ENCODE measurements around the gene OR51A4.
A peak's percentile ranks its signal among the peaks of the same experiment; 100 is the strongest.
"Not testable (repeated sequence)": the region's sequence is repeated elsewhere in the genome, so short reads cannot be mapped to it uniquely, and the experiment has no call there.

OR51A4 gene, protein sequence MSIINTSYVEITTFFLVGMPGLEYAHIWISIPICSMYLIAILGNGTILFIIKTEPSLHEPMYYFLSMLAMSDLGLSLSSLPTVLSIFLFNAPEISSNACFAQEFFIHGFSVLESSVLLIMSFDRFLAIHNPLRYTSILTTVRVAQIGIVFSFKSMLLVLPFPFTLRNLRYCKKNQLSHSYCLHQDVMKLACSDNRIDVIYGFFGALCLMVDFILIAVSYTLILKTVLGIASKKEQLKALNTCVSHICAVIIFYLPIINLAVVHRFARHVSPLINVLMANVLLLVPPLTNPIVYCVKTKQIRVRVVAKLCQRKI

GRCh38 chr11:4947505-4947904 is at the start of gene OR51A4:
Gene OR51A4 (minus strand): TSS chr11:4947605. CDS start chr11:4947100, 505 bp downstream.
- DNase-seq (ENCODE audit: low spot score): no peak

DNA sequence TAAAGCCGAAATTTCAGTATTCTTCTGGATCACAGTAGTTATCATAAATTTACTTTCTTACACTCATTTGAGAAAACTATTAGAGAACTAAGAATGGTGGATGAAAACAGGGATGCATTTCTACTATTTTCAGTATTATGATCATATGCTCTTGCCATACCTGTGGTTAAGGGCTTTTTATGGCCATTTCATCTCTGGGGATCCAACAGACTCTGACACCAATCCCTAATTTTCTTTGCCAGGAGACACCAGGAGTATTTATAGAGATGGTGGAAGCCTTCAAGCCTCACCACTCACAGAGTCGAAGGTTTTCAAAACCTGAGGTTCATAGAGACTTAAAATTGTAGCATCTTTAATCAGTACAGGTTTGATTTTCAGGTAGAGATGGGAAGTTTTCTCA is 47.1 kb upstream of the OR51A4 start, which contains the start of gene OR51L1:
Gene OR51L1, plus strand, starts transcription at position 301 of the 400 bp plus-strand sequence. CDS start 4,132 bp downstream, outside the sequence.
- DNase-seq (ENCODE audit: low spot score): no peak

- no peak for DNase-seq (ENCODE audit: low spot score)
Observed at GRCh38 chr11:4991060-4991459, 43.7 kb upstream of the OR51A4 start.

DNA sequence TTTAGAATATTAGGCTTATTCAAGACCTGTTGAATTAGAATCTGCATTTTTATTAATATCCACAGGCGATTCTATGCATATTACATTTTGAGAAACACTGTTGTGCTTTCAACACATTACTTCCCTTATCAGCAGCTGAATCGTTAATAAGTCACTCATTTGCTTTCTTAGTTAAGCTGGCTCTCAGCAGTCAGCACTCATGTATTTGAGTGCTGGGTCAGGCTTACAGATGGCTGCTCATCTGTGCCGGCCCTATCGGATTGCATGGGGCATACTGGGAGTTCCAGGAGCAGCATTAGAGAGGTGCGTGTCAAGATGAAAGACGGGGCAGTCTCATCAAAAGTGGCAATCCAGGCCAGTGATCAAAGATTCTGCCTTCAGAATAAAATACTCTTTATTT is 36.4 kb upstream of the OR51A4 start:
- DNase-seq (ENCODE audit: low spot score): no peak

DNA sequence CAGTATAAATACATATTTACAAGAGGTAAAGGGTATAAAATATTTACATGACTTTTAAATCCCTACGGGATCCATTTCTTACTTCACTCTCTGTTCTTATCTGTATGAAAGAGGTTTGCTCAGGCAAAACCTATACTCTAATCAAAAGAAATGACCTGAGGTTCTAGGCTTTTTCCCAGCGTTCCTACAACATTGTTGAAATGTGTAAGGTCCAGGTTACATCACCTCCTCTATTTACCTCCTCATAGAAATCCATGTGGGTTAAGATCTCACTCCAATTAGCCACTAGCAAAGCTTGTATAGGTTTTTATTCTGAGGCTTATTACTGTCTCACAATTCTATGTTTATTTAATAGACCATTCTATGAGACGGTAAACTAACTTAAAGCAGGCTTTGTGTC is 35.3 kb upstream of the OR51A4 start:
- DNase-seq (ENCODE audit: low spot score): no peak

GRCh38 chr11:4979036-4979435 is 31.6 kb upstream of the OR51A4 start:
- DNase-seq (ENCODE audit: low spot score): peak; percentile 26

DNA sequence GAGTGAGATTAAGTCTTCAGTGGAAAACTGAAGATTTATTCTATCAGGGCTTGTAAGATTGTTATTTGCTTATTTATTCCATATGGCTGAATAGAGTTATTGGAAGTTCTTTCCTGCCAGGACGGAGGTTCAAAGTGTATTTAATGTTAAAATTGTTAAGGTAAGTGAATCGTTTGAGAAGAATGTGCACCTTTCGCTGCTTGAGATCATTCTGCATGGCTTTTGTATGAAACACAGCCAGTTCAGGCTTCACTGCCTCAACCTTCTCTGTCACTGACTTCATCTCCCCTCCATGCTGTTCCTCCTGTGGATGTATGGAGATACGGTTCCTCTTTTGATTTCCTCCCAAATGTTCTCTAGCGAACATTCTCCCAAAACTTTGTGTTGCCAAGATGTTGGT is 28.0 kb upstream of the OR51A4 start:
- DNase-seq (ENCODE audit: low spot score): no peak

DNA sequence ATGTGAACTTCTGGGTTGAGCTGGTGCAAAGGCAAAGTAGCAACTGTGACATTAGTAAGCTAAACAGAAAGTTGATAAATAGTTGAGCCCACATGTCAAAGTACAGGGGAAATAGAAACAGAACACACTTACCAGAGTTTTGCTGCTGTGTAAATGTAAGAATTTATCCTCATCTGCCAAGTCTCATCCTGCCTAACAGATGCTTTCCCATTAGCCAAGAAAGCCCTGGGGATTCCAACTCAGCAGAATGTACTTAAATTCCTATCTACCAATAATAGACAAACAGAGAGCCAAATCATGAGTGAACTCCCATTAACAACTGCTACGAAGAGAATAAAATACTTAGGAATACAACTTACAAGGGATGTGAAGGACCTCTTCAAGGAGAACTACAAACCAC is 15.4 kb upstream of the OR51A4 start:
- DNase-seq (ENCODE audit: low spot score): no peak

DNA sequence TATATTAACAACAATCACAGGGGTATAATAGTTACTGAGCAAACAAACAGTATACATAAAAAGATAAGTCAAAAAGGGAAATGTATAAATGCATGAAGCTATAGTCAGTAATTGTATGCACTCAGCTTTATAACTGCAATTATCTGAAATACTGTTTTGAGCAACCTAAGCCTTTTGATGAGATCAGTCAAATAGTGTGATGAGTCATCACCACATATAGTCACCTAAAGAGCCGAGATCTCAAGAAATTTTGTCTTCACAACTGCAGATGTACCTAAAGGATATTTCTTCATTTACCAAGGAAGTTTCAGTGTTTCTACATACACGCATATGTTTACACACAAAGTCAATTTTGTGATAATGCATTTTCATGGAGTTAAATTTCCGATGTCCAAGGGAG is 13.5 kb upstream of the OR51A4 start:
- no peak for DNase-seq (ENCODE audit: low spot score)

DNA sequence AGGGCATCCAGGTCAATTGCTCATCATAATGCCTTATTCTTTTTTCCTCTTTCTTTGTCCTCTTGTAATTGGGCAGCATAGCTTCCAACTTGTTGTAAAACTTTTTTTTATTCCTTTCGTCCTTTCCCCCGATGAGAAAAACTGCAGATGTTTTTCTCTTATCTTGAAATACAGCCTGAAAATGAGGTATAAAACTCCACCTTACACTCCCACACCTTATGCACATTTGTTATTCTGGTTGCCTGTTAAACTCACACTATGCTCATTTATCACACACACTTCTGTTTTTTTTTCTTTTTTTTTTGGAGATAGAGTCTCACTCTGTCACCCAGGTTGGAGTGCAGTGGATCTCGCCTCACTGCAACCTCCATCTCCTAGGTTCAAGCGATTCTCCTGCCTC is 10.0 kb upstream of the OR51A4 start:
- DNase-seq (ENCODE audit: low spot score): no peak

DNA sequence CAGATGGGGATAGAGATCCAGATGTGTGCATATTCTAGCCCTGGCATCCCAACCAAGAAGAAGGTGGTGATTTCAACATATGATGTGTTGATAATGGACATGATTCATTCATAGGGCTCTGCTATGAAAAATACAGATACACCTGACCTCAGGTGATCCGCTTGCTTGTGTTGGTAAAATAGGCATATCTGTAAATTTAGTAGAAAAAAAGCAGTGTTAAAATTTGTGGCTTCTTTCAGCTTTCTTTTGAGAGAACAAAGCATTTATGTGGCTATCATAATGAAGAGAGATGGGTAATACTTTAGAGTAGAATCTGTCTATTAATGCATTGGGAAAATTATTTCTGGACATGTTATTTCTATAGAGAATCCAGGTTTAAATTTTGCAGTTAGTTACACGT is 8.2 kb upstream of the OR51A4 start, which contains the start of gene OR51A2:
Gene OR51A2, minus strand, starts transcription at position 101 of the 400 bp plus-strand sequence. Its CDS starts 0 bp downstream, at position 101.
- DNase-seq (ENCODE audit: low spot score): not testable (repeated sequence)

DNA sequence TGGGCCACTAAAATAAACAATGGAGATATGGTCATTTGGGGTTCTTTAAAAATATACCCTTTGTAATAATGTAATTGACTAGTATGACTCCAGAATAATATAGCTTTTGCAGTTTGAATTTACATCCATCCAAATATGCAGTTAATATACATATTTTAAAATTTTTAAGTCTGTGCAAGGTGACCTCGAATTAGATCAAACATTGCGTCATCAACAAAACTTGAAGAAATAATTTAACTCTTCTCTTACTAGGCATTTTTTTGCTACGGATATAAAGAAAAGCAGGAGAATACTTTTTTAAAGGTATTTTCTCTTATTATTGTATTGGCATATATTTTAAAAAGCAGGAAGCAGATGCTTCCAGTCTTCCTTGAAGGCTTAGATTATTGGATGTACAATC is 10.7 kb downstream of the OR51A4 start:
- DNase-seq (ENCODE audit: low spot score): no peak

GRCh38 chr11:4932751-4933150 is 14.7 kb downstream of the OR51A4 start:
- no peak for DNase-seq (ENCODE audit: low spot score)

DNA sequence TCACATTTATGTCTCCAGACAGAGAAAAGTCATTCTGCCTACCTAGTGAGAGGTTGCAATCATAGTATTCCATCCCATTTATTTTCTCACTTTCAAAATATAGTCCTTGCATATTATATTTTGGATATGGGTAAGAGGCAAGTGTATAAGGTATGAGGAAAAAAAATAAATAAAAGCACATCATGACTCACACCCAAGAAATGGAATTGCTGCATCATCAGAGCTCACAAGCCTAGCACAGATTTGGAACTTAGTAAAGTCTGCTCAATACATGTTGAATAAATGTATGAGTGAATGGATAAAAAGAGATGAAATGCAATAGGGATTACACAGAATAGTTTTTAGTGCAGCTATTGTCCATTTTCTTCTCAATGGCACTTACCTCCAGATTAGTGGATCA is 20.8 kb downstream of the OR51A4 start:
- no peak for DNase-seq (ENCODE audit: low spot score)

- DNase-seq (ENCODE audit: low spot score): no peak
Observed at GRCh38 chr11:4924239-4924638, 23.2 kb downstream of the OR51A4 start, which contains the start of gene OR51G1. Gene OR51G1 (minus strand): TSS chr11:4924339. CDS start chr11:4924339, 0 bp downstream.

GRCh38 chr11:4922304-4922703 is 25.1 kb downstream of the OR51A4 start:
- no peak for DNase-seq (ENCODE audit: low spot score)

DNA sequence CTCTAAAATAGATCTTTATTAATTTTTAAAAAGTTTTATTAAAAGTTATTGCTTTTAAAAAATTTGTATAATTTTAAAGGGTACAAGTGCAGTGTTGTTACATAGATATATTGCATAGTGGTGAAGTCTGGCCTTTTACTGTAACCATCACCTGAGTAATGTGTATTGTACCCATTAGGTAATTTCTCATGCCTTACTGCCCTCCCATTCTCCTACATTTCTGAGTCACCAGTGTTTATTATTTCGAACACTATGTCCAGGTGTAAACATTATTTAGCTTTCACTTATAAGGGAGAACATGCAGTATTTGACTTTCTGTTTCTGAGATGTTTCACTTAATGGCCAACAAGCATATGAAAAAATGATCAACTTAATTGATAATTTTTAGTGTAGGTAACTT is 25.6 kb downstream of the OR51A4 start:
- DNase-seq (ENCODE audit: low spot score): no peak

DNA sequence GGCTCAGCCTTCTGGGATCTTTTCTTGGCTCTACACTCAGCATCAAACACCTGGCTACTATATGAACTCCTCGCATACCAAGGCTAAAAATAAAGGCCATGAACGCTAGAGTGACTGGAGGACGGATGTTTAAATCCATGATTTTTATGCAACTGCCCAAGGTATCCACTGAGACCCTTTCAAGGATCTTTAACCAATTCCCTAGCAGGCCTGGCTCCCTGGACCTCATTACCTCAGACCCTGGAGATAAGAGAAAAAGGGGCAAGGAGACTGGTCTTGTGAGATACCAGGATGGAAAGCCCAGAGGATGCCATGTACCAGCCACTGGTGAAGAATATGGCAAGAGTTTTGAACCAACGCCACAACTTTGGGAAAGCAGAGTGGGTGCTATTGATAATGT is 28.2 kb downstream of the OR51A4 start, which contains the start of gene OR51G2:
Gene OR51G2, minus strand, starts transcription at position 101 of the 400 bp plus-strand sequence. CDS start 3,687 bp downstream, outside the sequence.
- no peak for DNase-seq (ENCODE audit: low spot score)

DNA sequence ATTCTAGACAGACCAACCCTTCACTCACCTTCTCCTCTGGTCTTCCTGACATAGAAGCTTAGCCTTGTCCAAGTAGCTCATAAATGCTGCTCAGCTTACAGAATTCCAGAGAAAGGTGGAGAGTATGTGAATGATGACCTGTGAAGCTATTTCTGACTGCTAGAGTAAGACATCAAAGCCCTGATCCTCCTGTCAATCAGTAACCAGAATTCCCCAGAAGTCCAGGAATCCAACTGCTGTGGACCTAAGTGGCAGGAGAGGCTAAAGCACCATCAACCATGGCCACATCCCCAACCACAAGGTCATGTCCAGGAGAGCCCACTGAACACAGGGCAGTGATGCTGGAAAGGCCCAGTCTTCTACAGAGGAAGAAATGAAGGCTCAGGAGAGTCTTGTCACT is 30.8 kb downstream of the OR51A4 start:
- no peak for DNase-seq (ENCODE audit: low spot score)

- DNase-seq (ENCODE audit: low spot score): no peak
Observed at GRCh38 chr11:4903484-4903883, 43.9 kb downstream of the OR51A4 start, which contains the start of gene OR51A7. Gene OR51A7 (plus strand): TSS chr11:4903783. CDS start chr11:4907370, 3,587 bp downstream.
